ENCODE measurements around the gene MCCC1. TPM values are rescaled to one million over a fixed set of nuclear protein-coding genes. Genes with fewer than 3 reads are reported as not detected.
"Not testable (repeated sequence)": the region's sequence is repeated elsewhere in the genome, so short reads cannot be mapped to it uniquely, and the experiment has no call there.

The MCCC1 gene
- total RNA-seq, 1 donor from 2014 or later, result 17.9 TPM

GRCh38 chr3:183013074-183013473 lies 86.2 kb downstream of the MCCC1 start:
- Mint-ChIP-seq H3K36me3 (ENCODE audit: unreplicated experiment) (no peaks in the 10 kb centered on the region), H3K27me3 (ENCODE audit: unreplicated experiment) (no peaks in the 10 kb centered on the region), H3K4me3 (ENCODE audit: unreplicated experiment) (no peak overlapping the region), H3K4me1 (ENCODE audit: low read depth, unreplicated experiment) (peaks cover 5% of the 10 kb centered on the region), H3K9me3 (ENCODE audit: unreplicated experiment) (peaks cover 3% of the 10 kb centered on the region), H3K27ac (ENCODE audit: unreplicated experiment) (no peak overlapping the region)
- DNase-seq, result no peak
- TF ChIP-seq, protein P1, sequence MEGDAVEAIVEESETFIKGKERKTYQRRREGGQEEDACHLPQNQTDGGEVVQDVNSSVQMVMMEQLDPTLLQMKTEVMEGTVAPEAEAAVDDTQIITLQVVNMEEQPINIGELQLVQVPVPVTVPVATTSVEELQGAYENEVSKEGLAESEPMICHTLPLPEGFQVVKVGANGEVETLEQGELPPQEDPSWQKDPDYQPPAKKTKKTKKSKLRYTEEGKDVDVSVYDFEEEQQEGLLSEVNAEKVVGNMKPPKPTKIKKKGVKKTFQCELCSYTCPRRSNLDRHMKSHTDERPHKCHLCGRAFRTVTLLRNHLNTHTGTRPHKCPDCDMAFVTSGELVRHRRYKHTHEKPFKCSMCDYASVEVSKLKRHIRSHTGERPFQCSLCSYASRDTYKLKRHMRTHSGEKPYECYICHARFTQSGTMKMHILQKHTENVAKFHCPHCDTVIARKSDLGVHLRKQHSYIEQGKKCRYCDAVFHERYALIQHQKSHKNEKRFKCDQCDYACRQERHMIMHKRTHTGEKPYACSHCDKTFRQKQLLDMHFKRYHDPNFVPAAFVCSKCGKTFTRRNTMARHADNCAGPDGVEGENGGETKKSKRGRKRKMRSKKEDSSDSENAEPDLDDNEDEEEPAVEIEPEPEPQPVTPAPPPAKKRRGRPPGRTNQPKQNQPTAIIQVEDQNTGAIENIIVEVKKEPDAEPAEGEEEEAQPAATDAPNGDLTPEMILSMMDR (IDR thresholded peaks at IDR 0.05; ENCODE audit: partially characterized antibody, unreplicated experiment), result no peak

DNA sequence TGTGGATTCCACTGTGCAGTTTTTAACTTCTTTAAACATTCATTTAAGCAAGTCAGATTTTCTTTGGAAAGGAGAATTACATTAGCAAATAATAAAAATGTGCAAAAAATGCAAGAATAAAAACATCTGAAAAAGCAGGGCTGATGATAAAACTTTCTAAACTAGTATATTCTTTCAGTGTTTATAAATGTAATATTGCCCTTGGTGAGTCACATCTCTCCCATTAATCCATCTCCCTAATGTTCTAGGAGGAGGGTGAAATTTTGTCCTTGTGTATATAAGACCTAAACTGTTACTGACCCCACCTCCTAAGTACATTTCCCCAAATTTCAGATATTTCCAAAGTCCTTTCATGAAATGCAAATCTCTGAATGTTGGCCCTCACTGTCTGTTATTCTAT lies 90.5 kb downstream of the MCCC1 start:
- Mint-ChIP-seq H3K36me3 (ENCODE audit: unreplicated experiment) (no peaks in the 10 kb centered on the region), H3K4me1 (ENCODE audit: low read depth, unreplicated experiment) (peaks cover 5% of the 10 kb centered on the region), H3K27me3 (ENCODE audit: unreplicated experiment) (no peaks in the 10 kb centered on the region), H3K9me3 (ENCODE audit: unreplicated experiment) (peaks cover 3% of the 10 kb centered on the region), H3K4me3 (ENCODE audit: unreplicated experiment) (no peak overlapping the region), H3K27ac (ENCODE audit: unreplicated experiment) (no peak overlapping the region)
- no peak for DNase-seq
- TF ChIP-seq, protein P1 (IDR thresholded peaks at IDR 0.05; ENCODE audit: partially characterized antibody, unreplicated experiment), result no peak

- no peak overlapping the region for H3K4me3 Mint-ChIP-seq (ENCODE audit: unreplicated experiment)
- peaks cover 3% of the 10 kb centered on the region for H3K9me3 Mint-ChIP-seq (ENCODE audit: unreplicated experiment)
- H3K27me3 Mint-ChIP-seq (ENCODE audit: unreplicated experiment), result no peaks in the 10 kb centered on the region
- no peak for DNase-seq
- no peak overlapping the region for H3K27ac Mint-ChIP-seq (ENCODE audit: unreplicated experiment)
- TF ChIP-seq, protein P1 (IDR thresholded peaks at IDR 0.05; ENCODE audit: partially characterized antibody, unreplicated experiment), result no peak
- no peaks in the 10 kb centered on the region for H3K36me3 Mint-ChIP-seq (ENCODE audit: unreplicated experiment)
- H3K4me1 Mint-ChIP-seq (ENCODE audit: low read depth, unreplicated experiment), result peaks cover 5% of the 10 kb centered on the region
These were observed 91.0 kb downstream of the MCCC1 start for GRCh38 chr3:183008303-183008702.

GRCh38 chr3:183006396-183007002 lies 92.8 kb downstream of the MCCC1 start:
- Mint-ChIP-seq H3K4me1 (ENCODE audit: low read depth, unreplicated experiment) (peaks cover 2% of the 10 kb centered on the region), H3K4me3 (ENCODE audit: unreplicated experiment) (no peak overlapping the region), H3K27ac (ENCODE audit: unreplicated experiment) (no peak overlapping the region), H3K9me3 (ENCODE audit: unreplicated experiment) (peaks cover 3% of the 10 kb centered on the region), H3K36me3 (ENCODE audit: unreplicated experiment) (no peaks in the 10 kb centered on the region), H3K27me3 (ENCODE audit: unreplicated experiment) (no peaks in the 10 kb centered on the region)
- DNase-seq, result no peak
- TF ChIP-seq, protein P1 (IDR thresholded peaks at IDR 0.05; ENCODE audit: partially characterized antibody, unreplicated experiment), result no peak

DNA sequence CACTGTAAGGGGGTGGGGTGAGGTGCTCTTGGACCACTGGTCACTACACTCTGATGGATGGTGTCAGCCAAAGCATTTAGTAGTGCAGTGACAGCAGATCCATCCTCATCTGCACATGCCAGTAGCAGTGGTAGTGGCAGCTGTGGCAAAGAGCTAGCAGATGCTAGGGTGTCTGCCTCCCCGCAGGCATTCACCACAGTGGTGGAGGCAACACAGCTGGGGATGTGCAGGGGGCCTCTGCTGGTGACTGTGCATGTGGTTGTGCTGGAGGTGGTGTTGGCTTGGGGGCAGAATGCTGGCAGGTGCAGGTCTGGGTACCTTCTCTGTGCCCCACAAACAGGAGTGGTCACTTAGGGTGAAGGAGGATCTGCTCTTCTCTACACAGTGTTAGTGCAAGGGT lies 99.5 kb downstream of the MCCC1 start:
- Mint-ChIP-seq H3K4me1 (ENCODE audit: low read depth, unreplicated experiment) (peaks cover 4% of the 10 kb centered on the region), H3K4me3 (ENCODE audit: unreplicated experiment) (no peak overlapping the region), H3K9me3 (ENCODE audit: unreplicated experiment) (peaks cover 7% of the 10 kb centered on the region), H3K27me3 (ENCODE audit: unreplicated experiment) (peaks cover 3% of the 10 kb centered on the region), H3K27ac (ENCODE audit: unreplicated experiment) (peak overlapping the region; percentile 11), H3K36me3 (ENCODE audit: unreplicated experiment) (no peaks in the 10 kb centered on the region)
- no peak for DNase-seq
- TF ChIP-seq, protein P1 (IDR thresholded peaks at IDR 0.05; ENCODE audit: partially characterized antibody, unreplicated experiment), result no peak

- H3K36me3 Mint-ChIP-seq (ENCODE audit: unreplicated experiment); DNase-seq: not testable (repeated sequence)
- peak overlapping the region; percentile 67 for H3K27ac Mint-ChIP-seq (ENCODE audit: unreplicated experiment)
These were observed 105.7 kb downstream of the MCCC1 start for GRCh38 chr3:182993486-182994201.

More at GRCh38 chr3:182993486-182994201, 105.7 kb downstream of the MCCC1 start:
- H3K9me3 Mint-ChIP-seq (ENCODE audit: unreplicated experiment); H3K27me3 Mint-ChIP-seq (ENCODE audit: unreplicated experiment); H3K4me3 Mint-ChIP-seq (ENCODE audit: unreplicated experiment); H3K4me1 Mint-ChIP-seq (ENCODE audit: low read depth, unreplicated experiment): not testable (repeated sequence)
